ENCODE data around the gene SPINK8. TPM values are rescaled to one million over a fixed set of nuclear protein-coding genes. Genes with fewer than 3 reads are reported as not detected.

The SPINK8 gene
- total and polyA plus RNA-seq, 2 of the 4 experiments (the other 2 are of a cell fraction): not detected

DNA sequence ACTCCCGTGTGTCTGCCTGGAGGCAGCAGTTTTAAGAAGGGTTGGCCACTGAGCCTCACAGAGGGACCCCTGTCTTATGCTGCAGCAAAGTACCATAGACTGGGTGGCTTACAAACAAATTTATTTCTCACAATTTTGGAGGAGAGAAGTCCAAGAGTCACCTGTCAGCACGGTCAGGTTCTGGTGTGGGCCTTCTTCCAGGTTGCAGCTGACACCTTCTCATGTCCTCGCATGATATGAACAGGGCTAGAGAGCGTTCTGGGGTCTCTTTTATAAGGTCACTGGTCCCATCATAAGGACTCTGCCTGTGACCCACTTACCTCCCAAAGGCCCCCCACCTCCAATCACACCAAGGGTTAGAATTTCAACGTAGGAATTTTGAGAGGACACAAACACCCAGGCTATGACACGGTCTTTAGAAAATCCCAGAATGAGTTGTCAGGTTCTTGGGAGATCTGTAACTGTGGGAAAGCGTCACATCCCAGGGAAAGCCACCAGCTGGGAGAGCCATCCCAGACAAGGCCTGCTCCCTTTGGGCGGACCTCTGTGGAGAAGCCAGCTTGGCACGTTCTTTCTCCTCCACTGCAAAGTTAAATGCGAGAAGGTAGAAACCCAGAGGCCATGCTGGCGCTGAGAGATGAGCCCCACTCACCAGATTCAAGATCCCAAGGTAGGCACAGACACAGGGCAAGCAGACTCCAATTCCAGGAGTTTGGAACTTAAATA, 38.4 kb upstream of the SPINK8 start, which contains the start of gene FBXW12:
Gene FBXW12, plus strand, starts transcription at position 569 of the 726 bp plus-strand sequence. CDS start 549 bp downstream, outside the sequence.
- WGBS, 2 experiments (ENCODE audit: extremely low coverage in 2 of 2, insufficient read length in 1 of 2): 75% methylated on average over 3 of the region's 11 CpGs; no CpG with 5 or more reads in 1 of the 2 experiments
- no peak within 1 kb of the TSS for H2AK9ac ChIP-seq (replicated peaks; ENCODE audit: low read depth, low read length, poor library complexity)
- H4K91ac ChIP-seq (ENCODE audit: insufficient read depth, low read depth, low read length): no peak within 1 kb of the TSS
- TF ChIP-seq FOS (IDR thresholded peaks at IDR 0.05; ENCODE audit: low read depth, low read length) (no peak), MAFK (IDR thresholded peaks at IDR 0.05; ENCODE audit: low read depth, low read length) (no peak), NFE2L2 (IDR thresholded peaks at IDR 0.05; ENCODE audit: low read depth, low read length) (no peak), SMC3 (IDR thresholded peaks at IDR 0.05; ENCODE audit: low read depth, low read length) (no peak), MAZ (IDR thresholded peaks at IDR 0.05; ENCODE audit: borderline replicate concordance, low read depth, low read length) (no peak), BHLHE40 (IDR thresholded peaks at IDR 0.05; ENCODE audit: low read depth, low read length) (no peak), RCOR1 (IDR thresholded peaks at IDR 0.05; ENCODE audit: insufficient replicate concordance, low read length) (no peak), POLR2A (IDR thresholded peaks at IDR 0.05; ENCODE audit: low read depth, low read length) (no peak), RAD21 (IDR thresholded peaks at IDR 0.05; ENCODE audit: low read length) (no peak), RFX5 (IDR thresholded peaks at IDR 0.05; ENCODE audit: low read depth, low read length) (no peak), CHD1 (IDR thresholded peaks at IDR 0.05; ENCODE audit: low read depth, low read length) (no peak), MXI1 (IDR thresholded peaks at IDR 0.05; ENCODE audit: borderline replicate concordance, low read depth, low read length) (no peak), CEBPB (IDR thresholded peaks at IDR 0.05; ENCODE audit: low read depth, low read length) (no peak)
- TF ChIP-seq, protein P1, sequence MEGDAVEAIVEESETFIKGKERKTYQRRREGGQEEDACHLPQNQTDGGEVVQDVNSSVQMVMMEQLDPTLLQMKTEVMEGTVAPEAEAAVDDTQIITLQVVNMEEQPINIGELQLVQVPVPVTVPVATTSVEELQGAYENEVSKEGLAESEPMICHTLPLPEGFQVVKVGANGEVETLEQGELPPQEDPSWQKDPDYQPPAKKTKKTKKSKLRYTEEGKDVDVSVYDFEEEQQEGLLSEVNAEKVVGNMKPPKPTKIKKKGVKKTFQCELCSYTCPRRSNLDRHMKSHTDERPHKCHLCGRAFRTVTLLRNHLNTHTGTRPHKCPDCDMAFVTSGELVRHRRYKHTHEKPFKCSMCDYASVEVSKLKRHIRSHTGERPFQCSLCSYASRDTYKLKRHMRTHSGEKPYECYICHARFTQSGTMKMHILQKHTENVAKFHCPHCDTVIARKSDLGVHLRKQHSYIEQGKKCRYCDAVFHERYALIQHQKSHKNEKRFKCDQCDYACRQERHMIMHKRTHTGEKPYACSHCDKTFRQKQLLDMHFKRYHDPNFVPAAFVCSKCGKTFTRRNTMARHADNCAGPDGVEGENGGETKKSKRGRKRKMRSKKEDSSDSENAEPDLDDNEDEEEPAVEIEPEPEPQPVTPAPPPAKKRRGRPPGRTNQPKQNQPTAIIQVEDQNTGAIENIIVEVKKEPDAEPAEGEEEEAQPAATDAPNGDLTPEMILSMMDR (conservative IDR thresholded peaks at IDR 0.05; ENCODE audit: low read depth, low read length): no peak
- TF ChIP-seq, protein P2, sequence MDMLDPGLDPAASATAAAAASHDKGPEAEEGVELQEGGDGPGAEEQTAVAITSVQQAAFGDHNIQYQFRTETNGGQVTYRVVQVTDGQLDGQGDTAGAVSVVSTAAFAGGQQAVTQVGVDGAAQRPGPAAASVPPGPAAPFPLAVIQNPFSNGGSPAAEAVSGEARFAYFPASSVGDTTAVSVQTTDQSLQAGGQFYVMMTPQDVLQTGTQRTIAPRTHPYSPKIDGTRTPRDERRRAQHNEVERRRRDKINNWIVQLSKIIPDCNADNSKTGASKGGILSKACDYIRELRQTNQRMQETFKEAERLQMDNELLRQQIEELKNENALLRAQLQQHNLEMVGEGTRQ (IDR thresholded peaks at IDR 0.05; ENCODE audit: low read depth, low read length): no peak
- TF ChIP-seq, protein P3, sequence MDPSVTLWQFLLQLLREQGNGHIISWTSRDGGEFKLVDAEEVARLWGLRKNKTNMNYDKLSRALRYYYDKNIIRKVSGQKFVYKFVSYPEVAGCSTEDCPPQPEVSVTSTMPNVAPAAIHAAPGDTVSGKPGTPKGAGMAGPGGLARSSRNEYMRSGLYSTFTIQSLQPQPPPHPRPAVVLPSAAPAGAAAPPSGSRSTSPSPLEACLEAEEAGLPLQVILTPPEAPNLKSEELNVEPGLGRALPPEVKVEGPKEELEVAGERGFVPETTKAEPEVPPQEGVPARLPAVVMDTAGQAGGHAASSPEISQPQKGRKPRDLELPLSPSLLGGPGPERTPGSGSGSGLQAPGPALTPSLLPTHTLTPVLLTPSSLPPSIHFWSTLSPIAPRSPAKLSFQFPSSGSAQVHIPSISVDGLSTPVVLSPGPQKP (IDR thresholded peaks at IDR 0.05; ENCODE audit: borderline replicate concordance, low read depth, low read length): no peak
- H3K4ac ChIP-seq (ENCODE audit: low read depth, low read length): no peak within 1 kb of the TSS
- H3K9me1 ChIP-seq (ENCODE audit: insufficient read depth, low read length): no peaks in the 10 kb centered on the region
- no peak within 1 kb of the TSS for H4K8ac ChIP-seq (ENCODE audit: low read depth in 2 of 2, low read length in 2 of 2)
- no peak within 1 kb of the TSS for H3K9ac ChIP-seq (ENCODE audit: low read depth, low read length)
- H3K27me3 ChIP-seq (ENCODE audit: control insufficient read depth, insufficient read depth, low read length): peaks cover 29% of the 10 kb centered on the region
- no peak within 1 kb of the TSS for H2BK20ac ChIP-seq (ENCODE audit: low read depth, low read length)
- H3K9me3 ChIP-seq (ENCODE audit: control insufficient read depth, insufficient read depth, low read length): no peaks in the 10 kb centered on the region
- in situ Hi-C loops (cut with MboI; ENCODE audit: low sequenced_read_pairs) (no loop called here), dilution Hi-C loops (cut with HindIII; ENCODE audit: low sequenced_read_pairs, unreplicated experiment) (no loop called here), intact Hi-C loops (cut with micrococcal nuclease) (no loop called here)
- no peak within 1 kb of the TSS for H3K14ac ChIP-seq (replicated peaks; ENCODE audit: low read depth, low read length)
- BruUV-seq (replicated peaks): no TSS peak
- H3K18ac ChIP-seq (ENCODE audit: low read depth, low read length): no peak within 1 kb of the TSS
- no peak within 1 kb of the TSS for H3K4me3 ChIP-seq (ENCODE audit: insufficient read depth, low read depth, low read length)
- no peak within 1 kb of the TSS for H3K27ac ChIP-seq (ENCODE audit: insufficient read depth, low read length)
- H4K20me1 ChIP-seq (ENCODE audit: insufficient read depth, low read length): no peaks in the 10 kb centered on the region
- H3K4me2 ChIP-seq (ENCODE audit: low read depth, low read length): no peak within 1 kb of the TSS
- H3K36me3 ChIP-seq (ENCODE audit: control insufficient read depth, insufficient read depth, low read length): no peaks in the 10 kb centered on the region
- DNase-seq (no peak), ATAC-seq (ENCODE audit: low read depth) (no peak)
- H3K79me1 ChIP-seq (ENCODE audit: low read depth in 1 of 2, low read length in 2 of 2): no peaks in the 10 kb centered on the region
- H2AFZ ChIP-seq (replicated peaks; ENCODE audit: low read length, poor library complexity): no peak within 1 kb of the TSS
- no peak within 1 kb of the TSS for H3K56ac ChIP-seq (ENCODE audit: extremely low read depth, insufficient read depth, low read length)
- H4K5ac ChIP-seq (ENCODE audit: low read depth, low read length): no peak within 1 kb of the TSS
- ChIA-PET CTCF (no interaction called here), POLR2A (ENCODE audit: unreplicated experiment) (no interaction called here)
- no peaks in the 10 kb centered on the region for H3K4me1 ChIP-seq (ENCODE audit: control insufficient read depth, insufficient read depth, low read length)
- H2BK120ac ChIP-seq (ENCODE audit: low read depth, low read length): no peak within 1 kb of the TSS
- H2BK15ac ChIP-seq (ENCODE audit: low read depth, low read length): no peak within 1 kb of the TSS
- H3K23ac ChIP-seq (ENCODE audit: low read depth, low read length): no peak within 1 kb of the TSS
- H2AK5ac ChIP-seq (ENCODE audit: low read depth, low read length): no peak within 1 kb of the TSS
- H2BK5ac ChIP-seq (ENCODE audit: low read depth, low read length, poor library complexity, severe bottlenecking): no peak within 1 kb of the TSS
